ENCODE results near the gene SDC3.

Gene SDC3

DNA sequence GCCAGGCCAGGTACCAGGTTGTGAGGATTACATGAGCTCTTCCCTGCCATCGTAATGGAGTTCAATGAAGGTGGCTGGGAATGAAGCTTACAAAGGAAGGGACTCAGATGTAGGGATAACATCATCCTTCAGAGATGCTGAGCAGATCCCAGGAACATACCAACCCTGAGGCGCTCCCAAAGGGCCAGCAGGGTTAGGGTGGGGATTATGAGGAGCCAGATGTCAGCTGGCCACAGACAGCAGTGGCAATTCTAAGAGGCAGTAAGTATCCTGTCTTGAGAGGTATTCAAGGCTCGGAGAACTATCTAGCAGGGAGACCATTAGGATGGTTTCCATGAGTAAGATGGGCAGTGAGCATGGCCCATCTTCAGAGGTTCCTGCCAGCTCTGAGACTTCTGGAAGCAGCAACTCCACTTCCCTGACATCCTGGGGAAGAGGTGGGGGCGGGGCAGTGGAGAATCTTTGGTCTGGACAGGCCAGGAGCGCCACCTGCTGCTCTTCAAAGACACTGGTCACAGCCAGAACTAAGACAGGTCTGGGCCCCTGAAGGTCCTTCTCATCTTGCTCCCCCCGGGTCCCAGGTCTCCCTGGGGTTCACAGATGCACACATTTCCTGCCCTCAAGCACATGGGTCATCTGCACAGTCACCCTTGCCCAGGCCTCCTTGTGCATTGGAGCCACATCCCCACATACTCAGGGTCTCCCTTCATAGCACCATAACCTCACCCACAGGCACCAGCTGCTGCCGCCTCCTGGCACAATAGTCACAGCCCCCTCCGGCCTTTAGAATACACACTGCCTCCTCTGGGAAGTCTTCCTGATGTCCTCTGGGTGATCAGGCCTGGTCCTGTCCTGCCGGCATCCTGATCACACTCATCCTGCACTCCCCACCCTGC, 2.7 kb upstream of the SDC3 start:
- Histone ChIP-seq H3K9me3 (ENCODE audit: insufficient read depth, low read depth, low read length) (no peaks in the 10 kb centered on the region), H3K36me3 (ENCODE audit: insufficient read depth, low read length) (no peaks in the 10 kb centered on the region), H3K27ac (ENCODE audit: low read depth, low read length) (no peak overlapping the region), H3K9ac (ENCODE audit: low read depth, low read length) (no peak overlapping the region), H3K4me1 (ENCODE audit: insufficient read depth, low read length) (peaks cover 14% of the 10 kb centered on the region), H3K4me3 (ENCODE audit: low read length) (no peak overlapping the region), H3K27me3 (ENCODE audit: insufficient read depth, low read length) (peaks cover 20% of the 10 kb centered on the region)
- WGBS: 54% methylated on average over 9 of the region's 9 CpGs

GRCh38 chr1:30909365-30910068, 959 bp upstream of the SDC3 start:
- H3K27me3 ChIP-seq (ENCODE audit: insufficient read depth, low read length): peaks cover 20% of the 10 kb centered on the region

GRCh38 chr1:30908316-30908695, 252 bp downstream of the SDC3 start:
- Histone ChIP-seq H3K27me3 (ENCODE audit: insufficient read depth, low read length) (peaks cover 20% of the 10 kb centered on the region), H3K27ac (ENCODE audit: low read depth, low read length) (no peak overlapping the region), H3K4me1 (ENCODE audit: insufficient read depth, low read length) (peaks cover 21% of the 10 kb centered on the region), H3K4me3 (ENCODE audit: low read length) (peak overlapping the region; percentile 64; the same call in 1 of the 2 replicates), H3K9ac (ENCODE audit: low read depth, low read length) (no peak overlapping the region), H3K36me3 (ENCODE audit: insufficient read depth, low read length) (no peaks in the 10 kb centered on the region), H3K9me3 (ENCODE audit: insufficient read depth, low read depth, low read length) (no peaks in the 10 kb centered on the region)
- WGBS: under 1% methylated on average over 69 of the region's 69 CpGs

More at GRCh38 chr1:30909365-30910068, 959 bp upstream of the SDC3 start:
- Histone ChIP-seq H3K27ac (ENCODE audit: low read depth, low read length) (no peak overlapping the region), H3K9me3 (ENCODE audit: insufficient read depth, low read depth, low read length) (no peaks in the 10 kb centered on the region), H3K36me3 (ENCODE audit: insufficient read depth, low read length) (no peaks in the 10 kb centered on the region), H3K4me1 (ENCODE audit: insufficient read depth, low read length) (peaks cover 19% of the 10 kb centered on the region), H3K4me3 (ENCODE audit: low read length) (peak overlapping the region; percentile 45), H3K9ac (ENCODE audit: low read depth, low read length) (no peak overlapping the region)
- WGBS: 36% methylated on average over 14 of the region's 14 CpGs

- no peak overlapping the region for H3K27ac ChIP-seq (ENCODE audit: low read depth, low read length)
- no peaks in the 10 kb centered on the region for H3K9me3 ChIP-seq (ENCODE audit: insufficient read depth, low read depth, low read length)
- H3K9ac ChIP-seq (ENCODE audit: low read depth, low read length): peak overlapping the region; percentile 57
- peaks cover 21% of the 10 kb centered on the region for H3K4me1 ChIP-seq (ENCODE audit: insufficient read depth, low read length)
- peaks cover 20% of the 10 kb centered on the region for H3K27me3 ChIP-seq (ENCODE audit: insufficient read depth, low read length)
- H3K36me3 ChIP-seq (ENCODE audit: insufficient read depth, low read length): no peaks in the 10 kb centered on the region
- WGBS: 10% methylated on average over 47 of the region's 47 CpGs
- peak overlapping the region; percentile 64 for H3K4me3 ChIP-seq (ENCODE audit: low read length)
Measured at GRCh38 chr1:30907481-30908315, 860 bp downstream of the SDC3 start.

GRCh38 chr1:30906631-30907441, 1.7 kb downstream of the SDC3 start:
- Histone ChIP-seq H3K9ac (ENCODE audit: low read depth, low read length) (no peak overlapping the region), H3K4me1 (ENCODE audit: insufficient read depth, low read length) (peaks cover 30% of the 10 kb centered on the region), H3K4me3 (ENCODE audit: low read length) (peak overlapping the region; percentile 64; the same call in 1 of the 2 replicates), H3K36me3 (ENCODE audit: insufficient read depth, low read length) (no peaks in the 10 kb centered on the region), H3K27me3 (ENCODE audit: insufficient read depth, low read length) (peaks cover 20% of the 10 kb centered on the region), H3K9me3 (ENCODE audit: insufficient read depth, low read depth, low read length) (no peaks in the 10 kb centered on the region), H3K27ac (ENCODE audit: low read depth, low read length) (no peak overlapping the region)
- WGBS: 84% methylated on average over 9 of the region's 9 CpGs

DNA sequence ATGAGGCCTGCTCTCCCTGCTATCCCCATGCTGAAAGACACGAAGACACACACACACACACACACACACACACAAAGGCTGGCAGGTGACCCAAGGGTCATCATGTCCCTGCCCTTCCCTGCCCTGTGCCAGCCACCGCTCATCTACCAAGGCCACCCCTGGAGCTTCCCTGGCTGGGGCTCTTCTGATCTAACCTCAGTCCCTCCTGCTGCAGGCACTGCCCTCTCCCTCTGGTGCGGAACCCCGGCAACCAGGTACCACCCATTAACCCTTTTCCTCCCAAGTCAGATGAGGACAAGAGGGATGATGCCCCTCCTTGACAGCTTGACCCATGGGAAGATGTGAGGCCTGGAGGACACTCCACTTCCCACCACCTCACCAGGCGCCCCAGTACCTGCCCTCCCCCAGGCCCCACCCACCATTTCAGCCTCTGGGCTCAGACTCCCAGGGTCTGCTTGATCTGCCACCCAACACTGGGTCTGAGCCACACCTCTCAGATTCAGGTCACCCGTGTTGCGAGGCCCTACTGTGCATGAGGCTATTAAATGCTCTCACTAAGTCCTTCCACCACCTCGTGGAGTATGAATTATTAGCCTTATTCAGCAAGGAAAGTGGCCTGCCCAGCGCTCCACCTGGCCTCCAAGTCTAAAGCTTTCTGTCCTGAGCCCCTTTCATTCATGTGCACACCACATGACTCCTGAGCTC, 2.5 kb downstream of the SDC3 start:
- 70% methylated on average over 9 of the region's 9 CpGs for WGBS
- H3K36me3 ChIP-seq (ENCODE audit: insufficient read depth, low read length): no peaks in the 10 kb centered on the region
- no peak overlapping the region for H3K4me3 ChIP-seq (ENCODE audit: low read length)
- peaks cover 28% of the 10 kb centered on the region for H3K4me1 ChIP-seq (ENCODE audit: insufficient read depth, low read length)
- no peak overlapping the region for H3K9ac ChIP-seq (ENCODE audit: low read depth, low read length)
- H3K27me3 ChIP-seq (ENCODE audit: insufficient read depth, low read length): peaks cover 20% of the 10 kb centered on the region
- H3K27ac ChIP-seq (ENCODE audit: low read depth, low read length): no peak overlapping the region
- no peaks in the 10 kb centered on the region for H3K9me3 ChIP-seq (ENCODE audit: insufficient read depth, low read depth, low read length)

- Histone ChIP-seq H3K4me3 (ENCODE audit: low read length) (no peak overlapping the region), H3K36me3 (ENCODE audit: insufficient read depth, low read length) (no peaks in the 10 kb centered on the region), H3K27ac (ENCODE audit: low read depth, low read length) (no peak overlapping the region), H3K27me3 (ENCODE audit: insufficient read depth, low read length) (peaks cover 20% of the 10 kb centered on the region), H3K9ac (ENCODE audit: low read depth, low read length) (no peak overlapping the region), H3K4me1 (ENCODE audit: insufficient read depth, low read length) (peaks cover 26% of the 10 kb centered on the region), H3K9me3 (ENCODE audit: insufficient read depth, low read depth, low read length) (no peaks in the 10 kb centered on the region)
- WGBS: 82% methylated on average over 1 of the region's 1 CpG
Measured at GRCh38 chr1:30905403-30905802, 3.2 kb downstream of the SDC3 start.

- WGBS: no CpG with 5 or more reads among the region's 1 CpG
- Histone ChIP-seq H3K27me3 (ENCODE audit: insufficient read depth, low read length) (peaks cover 20% of the 10 kb centered on the region), H3K36me3 (ENCODE audit: insufficient read depth, low read length) (no peaks in the 10 kb centered on the region), H3K4me3 (ENCODE audit: low read length) (no peak overlapping the region), H3K9me3 (ENCODE audit: insufficient read depth, low read depth, low read length) (no peaks in the 10 kb centered on the region), H3K27ac (ENCODE audit: low read depth, low read length) (no peak overlapping the region), H3K4me1 (ENCODE audit: insufficient read depth, low read length) (peaks cover 26% of the 10 kb centered on the region), H3K9ac (ENCODE audit: low read depth, low read length) (no peak overlapping the region)
Measured at GRCh38 chr1:30904962-30905335, 3.6 kb downstream of the SDC3 start.

DNA sequence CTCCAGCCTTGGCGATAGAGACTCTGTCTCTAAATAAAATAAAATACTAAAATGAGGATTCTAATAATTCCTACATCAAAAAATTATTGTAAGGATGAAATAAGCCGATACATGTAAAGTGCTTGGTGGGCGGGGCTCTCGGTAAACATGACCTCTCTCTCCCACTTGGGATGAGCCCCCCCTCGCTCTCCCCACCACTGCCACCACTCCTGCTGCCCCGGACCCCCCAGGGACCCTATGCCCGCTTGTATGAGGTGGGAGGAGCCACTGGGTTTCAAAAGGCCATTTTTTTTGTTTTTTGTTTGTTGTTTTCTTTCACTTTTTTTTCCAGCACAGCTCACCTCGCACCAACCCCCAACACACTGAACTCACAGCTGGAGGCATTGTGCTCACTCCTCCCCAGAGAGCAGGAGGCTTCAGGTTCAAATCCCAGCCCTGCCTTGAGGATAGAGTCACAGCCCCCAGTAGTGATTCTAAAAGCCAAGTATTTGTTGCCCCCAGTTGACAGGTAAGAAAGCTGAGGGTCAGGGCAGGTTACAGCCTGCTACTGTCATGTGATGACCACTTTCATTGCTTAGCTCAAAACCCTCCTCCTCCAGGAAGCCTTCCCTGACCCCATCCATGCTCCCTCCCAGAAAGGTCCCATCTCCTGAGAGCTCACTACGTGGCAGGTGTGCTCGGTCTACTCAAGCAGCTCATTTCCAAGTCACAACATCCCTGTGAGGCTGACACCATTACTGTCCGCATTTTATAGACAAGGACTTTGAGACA, 4.2 kb downstream of the SDC3 start:
- H3K4me3 ChIP-seq (ENCODE audit: low read length): no peak overlapping the region
- peaks cover 20% of the 10 kb centered on the region for H3K4me1 ChIP-seq (ENCODE audit: insufficient read depth, low read length)
- H3K27me3 ChIP-seq (ENCODE audit: insufficient read depth, low read length): peaks cover 17% of the 10 kb centered on the region
- no peak overlapping the region for H3K9ac ChIP-seq (ENCODE audit: low read depth, low read length)
- no peak overlapping the region for H3K27ac ChIP-seq (ENCODE audit: low read depth, low read length)
- no peaks in the 10 kb centered on the region for H3K9me3 ChIP-seq (ENCODE audit: insufficient read depth, low read depth, low read length)
- WGBS: 76% methylated on average over 6 of the region's 11 CpGs
- H3K36me3 ChIP-seq (ENCODE audit: insufficient read depth, low read length): no peaks in the 10 kb centered on the region

Measured in HUES64 (cell line).